HG03097 (cell line): ENCODE measurements around the gene RAD52.

Experiments used
- ATAC-seq: cut with Tn5 transposase; IDR thresholded peaks from one replicate; pipeline ENCODE4 v1.9.1; 2021; ENCODE audit not compliant: unreplicated experiment, low FRiP score

Gene RAD52

GRCh38 chr12:916712-917445, 32.6 kb downstream of the RAD52 start:
- no peak for ATAC-seq

- no peak for ATAC-seq
Observed at GRCh38 chr12:916240-916639, 33.3 kb downstream of the RAD52 start.

GRCh38 chr12:915090-915489, 34.4 kb downstream of the RAD52 start:
- no peak for ATAC-seq

- ATAC-seq, result no peak
Observed at GRCh38 chr12:913919-914698, 35.4 kb downstream of the RAD52 start.

GRCh38 chr12:912466-913235, 36.8 kb downstream of the RAD52 start:
- ATAC-seq, result no peak

GRCh38 chr12:911191-911826, 38.2 kb downstream of the RAD52 start:
- ATAC-seq, result no peak

- no peak for ATAC-seq
Observed at GRCh38 chr12:910416-910815, 39.1 kb downstream of the RAD52 start.

- ATAC-seq, result no peak
Observed at GRCh38 chr12:909861-910260, 39.6 kb downstream of the RAD52 start.

GRCh38 chr12:907413-908185, 41.9 kb downstream of the RAD52 start:
- no peak for ATAC-seq

- no peak for ATAC-seq
Observed at GRCh38 chr12:906062-906585, 43.4 kb downstream of the RAD52 start.

- no peak for ATAC-seq
Observed at GRCh38 chr12:905261-906031, 44.0 kb downstream of the RAD52 start.

- ATAC-seq, result no peak
Observed at GRCh38 chr12:904010-904414, 45.5 kb downstream of the RAD52 start.

GRCh38 chr12:903055-903454, 46.4 kb downstream of the RAD52 start:
- no peak for ATAC-seq

GRCh38 chr12:902581-902980, 46.9 kb downstream of the RAD52 start:
- ATAC-seq, result no peak

GRCh38 chr12:897386-897785, 52.1 kb downstream of the RAD52 start:
- no peak for ATAC-seq

GRCh38 chr12:896031-896430, 53.5 kb downstream of the RAD52 start:
- ATAC-seq, result no peak

GRCh38 chr12:894226-894625, 55.3 kb downstream of the RAD52 start:
- ATAC-seq, result no peak

- no peak for ATAC-seq
Observed at GRCh38 chr12:886206-886605, 63.3 kb downstream of the RAD52 start.

- ATAC-seq, result no peak
Observed at GRCh38 chr12:885701-886100, 63.8 kb downstream of the RAD52 start.
